Choroid plexus epithelial cell (primary cell): Measurements from ENCODE around the gene FAM78B.

Experiments
- DNase-seq: peaks from one replicate; pipeline ENCODE4 v3.0.0-alpha.2; 2010; ENCODE audit warnings: low read depth
- H3K4me3 ChIP-seq: 2 replicates; pipeline ENCODE4 v1.5.1; 2011; ENCODE audit warnings: low read depth, mild to moderate bottlenecking, control low read depth, low read length, moderate library complexity
- CTCF ChIP-seq: conservative IDR thresholded peaks from 2 replicates; pipeline ENCODE4 v1.5.1; 2011; ENCODE audit warnings: low read depth, mild to moderate bottlenecking, control low read depth, inconsistent platforms, low read length, moderate library complexity

Gene FAM78B

GRCh38 chr1:166127003-166127402 is 39.8 kb downstream of the FAM78B start:
- TF ChIP-seq CTCF, result no peak
- no peak overlapping the region for H3K4me3 ChIP-seq
- no peak for DNase-seq

- H3K4me3 ChIP-seq, result no peak overlapping the region
- no peak for DNase-seq
- TF ChIP-seq CTCF, result no peak
Measured at GRCh38 chr1:166122873-166123466, 43.8 kb downstream of the FAM78B start.

GRCh38 chr1:166121010-166121409 is 45.8 kb downstream of the FAM78B start:
- no peak for TF ChIP-seq CTCF
- no peak overlapping the region for H3K4me3 ChIP-seq

GRCh38 chr1:166120281-166120680 is 46.5 kb downstream of the FAM78B start:
- TF ChIP-seq CTCF, result no peak
- DNase-seq, result no peak

More at GRCh38 chr1:166121010-166121409, 45.8 kb downstream of the FAM78B start:
- DNase-seq, result no peak

GRCh38 chr1:166119471-166119965 is 47.3 kb downstream of the FAM78B start:
- TF ChIP-seq CTCF, result no peak
- H3K4me3 ChIP-seq, result no peak overlapping the region
- DNase-seq, result no peak

More at GRCh38 chr1:166120281-166120680, 46.5 kb downstream of the FAM78B start:
- H3K4me3 ChIP-seq, result no peak overlapping the region

GRCh38 chr1:166117776-166118175 is 49.0 kb downstream of the FAM78B start:
- H3K4me3 ChIP-seq, result no peak overlapping the region
- TF ChIP-seq CTCF, result no peak
- no peak for DNase-seq

- no peak for TF ChIP-seq CTCF
- no peak for DNase-seq
- no peak overlapping the region for H3K4me3 ChIP-seq
Measured at GRCh38 chr1:166116026-166116425, 50.8 kb downstream of the FAM78B start.
